SK-N-MC (cell line): ENCODE measurements around the gene FEZ2.

ENCODE experiments used
- DNase-seq: peaks from one replicate; pipeline ENCODE4 v3.0.0-alpha.2; 2011; ENCODE audit warnings: low read depth, low spot score
- H3K27ac ChIP-seq: fragments of 200-600 bp; sonication (generic); 2 replicates; pipeline ENCODE4 v1.5.1; 2016; ENCODE audit warnings: mixed run types
- H3K36me3 ChIP-seq: fragments of 200-600 bp; sonication (generic); 2 replicates; pipeline ENCODE4 v1.6.1; 2017; ENCODE audit warnings: antibody characterized with exemption, low read length, mixed read lengths; ENCODE audit not compliant: insufficient read depth
- H3K4me3 ChIP-seq: fragments of 200-600 bp; sonication (generic); 2 replicates; pipeline ENCODE4 v1.5.1; 2016
- H3K9ac ChIP-seq: fragments of 200-600 bp; sonication (generic); 2 replicates; pipeline ENCODE4 v1.8.0; 2017; ENCODE audit warnings: mixed run types, mixed read lengths; ENCODE audit not compliant: insufficient read length
- H3K9me3 ChIP-seq: fragments of 200-600 bp; sonication (generic); 2 replicates; pipeline ENCODE4 v1.6.1; 2017; ENCODE audit warnings: low read depth, mild to moderate bottlenecking, antibody characterized with exemption, low read length, moderate library complexity, mixed read lengths
- EZH2 ChIP-seq: fragments of 200-600 bp; sonication (generic); IDR thresholded peaks from one replicate; pipeline ENCODE4 v1.6.1; 2017; ENCODE audit warnings: antibody characterized with exemption
- FOXP2 ChIP-seq: optimal IDR thresholded peaks from 2 replicates; pipeline ENCODE3; 2011; ENCODE audit warnings: mild to moderate bottlenecking, moderate library complexity; ENCODE audit not compliant: insufficient read depth; ENCODE audit errors: extremely low read length, control extremely low read depth
- POLR2AphosphoS5 ChIP-seq: IDR thresholded peaks from 2 replicates; pipeline ENCODE4 v1.6.1; 2012; ENCODE audit warnings: mild to moderate bottlenecking, low read depth, low read length, borderline replicate concordance

The FEZ2 gene

GRCh38 chr2:36597532-36598377 lies at the start of gene FEZ2:
TSS of gene FEZ2 (minus strand) at chr2:36598168. CDS start at chr2:36598142, 26 bp downstream.
- no peak for DNase-seq
- TF ChIP-seq POLR2AphosphoS5, result peak; percentile 43; the same call in 1 of the 2 replicates
- no peak for TF ChIP-seq FOXP2
- Histone ChIP-seq H3K27ac (no peak within 1 kb of the TSS), H3K9me3 (no peaks in the 10 kb centered on the region), H3K4me3 (peak within 1 kb of the TSS; percentile 98), H3K36me3 (peaks cover 15% of the 10 kb centered on the region), H3K9ac (peak within 1 kb of the TSS; percentile 83)

- no peak for TF ChIP-seq FOXP2
- no peak for TF ChIP-seq EZH2
- no peak for TF ChIP-seq POLR2AphosphoS5
- no peak for DNase-seq
- Histone ChIP-seq H3K36me3 (no peaks in the 10 kb centered on the region), H3K4me3 (no peak overlapping the region), H3K9me3 (0 out of 2 replicates have a peak, but pooled peaks cover 3% of the 10 kb centered on the region), H3K9ac (no peak overlapping the region), H3K27ac (no peak overlapping the region)
Observed at GRCh38 chr2:36634981-36635597, 37.1 kb upstream of the FEZ2 start.

- Histone ChIP-seq H3K27ac (no peak overlapping the region), H3K9me3 (0 out of 2 replicates have a peak, but pooled peaks cover 3% of the 10 kb centered on the region), H3K9ac (no peak overlapping the region), H3K36me3 (no peaks in the 10 kb centered on the region), H3K4me3 (no peak overlapping the region)
- no peak for DNase-seq
- TF ChIP-seq FOXP2 (no peak), POLR2AphosphoS5 (no peak), EZH2 (no peak)
Observed at GRCh38 chr2:36633470-36634092, 35.6 kb upstream of the FEZ2 start.

GRCh38 chr2:36626756-36627155 lies 28.8 kb upstream of the FEZ2 start:
- Histone ChIP-seq H3K4me3 (no peak overlapping the region), H3K9ac (no peak overlapping the region), H3K36me3 (no peaks in the 10 kb centered on the region), H3K27ac (no peak overlapping the region), H3K9me3 (no peaks in the 10 kb centered on the region; the same call in 1 of the 2 replicates)
- DNase-seq, result no peak
- TF ChIP-seq POLR2AphosphoS5, result no peak

- H3K27ac ChIP-seq, result no peak overlapping the region
- no peaks in the 10 kb centered on the region for H3K36me3 ChIP-seq
- no peak overlapping the region for H3K9ac ChIP-seq
- H3K4me3 ChIP-seq, result no peak overlapping the region
- DNase-seq, result no peak
- no peak for TF ChIP-seq POLR2AphosphoS5
- TF ChIP-seq EZH2, result no peak
- TF ChIP-seq FOXP2, result no peak
- H3K9me3 ChIP-seq, result no peaks in the 10 kb centered on the region; the same call in 1 of the 2 replicates
Observed at GRCh38 chr2:36626071-36626470, 28.1 kb upstream of the FEZ2 start.

- no peak for DNase-seq
- TF ChIP-seq EZH2 (no peak), POLR2AphosphoS5 (no peak), FOXP2 (no peak)
- H3K27ac ChIP-seq, result no peak overlapping the region
- H3K36me3 ChIP-seq, result no peaks in the 10 kb centered on the region
- H3K9ac ChIP-seq, result no peak overlapping the region
- no peaks in the 10 kb centered on the region; the same call in 1 of the 2 replicates for H3K9me3 ChIP-seq
- H3K4me3 ChIP-seq, result no peak overlapping the region
Observed at GRCh38 chr2:36625304-36625703, 27.3 kb upstream of the FEZ2 start.

GRCh38 chr2:36620321-36620720 lies 22.4 kb upstream of the FEZ2 start:
- Histone ChIP-seq H3K4me3 (no peak overlapping the region), H3K9me3 (no peaks in the 10 kb centered on the region), H3K9ac (no peak overlapping the region), H3K27ac (no peak overlapping the region), H3K36me3 (no peaks in the 10 kb centered on the region)
- DNase-seq, result no peak
- TF ChIP-seq FOXP2 (no peak), EZH2 (no peak), POLR2AphosphoS5 (no peak)

- TF ChIP-seq FOXP2 (no peak), POLR2AphosphoS5 (no peak), EZH2 (no peak)
- H3K36me3 ChIP-seq, result no peaks in the 10 kb centered on the region
- H3K9me3 ChIP-seq, result no peaks in the 10 kb centered on the region
- H3K9ac ChIP-seq, result no peak overlapping the region
- DNase-seq, result no peak
- no peak overlapping the region for H3K4me3 ChIP-seq
- no peak overlapping the region for H3K27ac ChIP-seq
Observed at GRCh38 chr2:36618381-36618780, 20.4 kb upstream of the FEZ2 start.
